ENCODE results near the gene SCART1. TPM values are rescaled to one million over a fixed set of nuclear protein-coding genes. Genes with fewer than 3 reads are reported as not detected.

The SCART1 gene
- total RNA-seq, 2 donors from 2014 or later: 2.2 to 10.1 TPM

DNA sequence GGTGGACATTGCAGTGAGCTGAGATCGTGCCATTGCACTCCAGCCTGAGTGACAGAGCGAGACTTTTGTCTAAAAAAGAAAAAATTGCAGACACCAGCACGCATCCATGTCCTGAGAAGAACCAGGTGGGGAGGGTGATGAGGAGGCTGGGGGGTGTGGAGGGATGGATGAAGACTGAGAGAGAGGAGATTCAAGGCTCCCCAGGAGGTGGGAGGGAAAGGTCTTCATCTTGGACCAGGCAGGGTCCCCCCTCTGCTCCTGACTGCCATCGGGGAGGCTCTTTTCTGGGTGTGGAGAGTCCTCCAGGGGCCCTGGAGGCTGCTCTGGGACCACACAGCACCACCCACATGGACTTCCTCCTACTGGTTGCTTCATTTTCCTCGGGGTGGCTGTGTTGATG is 1.5 kb downstream of the SCART1 start:
- TF ChIP-seq POLR2A (IDR thresholded peaks at IDR 0.05): no peak
- TF ChIP-seq POLR2AphosphoS5 (IDR thresholded peaks at IDR 0.05): no peak
- TF ChIP-seq, protein P1, sequence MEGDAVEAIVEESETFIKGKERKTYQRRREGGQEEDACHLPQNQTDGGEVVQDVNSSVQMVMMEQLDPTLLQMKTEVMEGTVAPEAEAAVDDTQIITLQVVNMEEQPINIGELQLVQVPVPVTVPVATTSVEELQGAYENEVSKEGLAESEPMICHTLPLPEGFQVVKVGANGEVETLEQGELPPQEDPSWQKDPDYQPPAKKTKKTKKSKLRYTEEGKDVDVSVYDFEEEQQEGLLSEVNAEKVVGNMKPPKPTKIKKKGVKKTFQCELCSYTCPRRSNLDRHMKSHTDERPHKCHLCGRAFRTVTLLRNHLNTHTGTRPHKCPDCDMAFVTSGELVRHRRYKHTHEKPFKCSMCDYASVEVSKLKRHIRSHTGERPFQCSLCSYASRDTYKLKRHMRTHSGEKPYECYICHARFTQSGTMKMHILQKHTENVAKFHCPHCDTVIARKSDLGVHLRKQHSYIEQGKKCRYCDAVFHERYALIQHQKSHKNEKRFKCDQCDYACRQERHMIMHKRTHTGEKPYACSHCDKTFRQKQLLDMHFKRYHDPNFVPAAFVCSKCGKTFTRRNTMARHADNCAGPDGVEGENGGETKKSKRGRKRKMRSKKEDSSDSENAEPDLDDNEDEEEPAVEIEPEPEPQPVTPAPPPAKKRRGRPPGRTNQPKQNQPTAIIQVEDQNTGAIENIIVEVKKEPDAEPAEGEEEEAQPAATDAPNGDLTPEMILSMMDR (IDR thresholded peaks at IDR 0.05): no peak
- Histone ChIP-seq H3K4me1 (replicated peaks) (no peaks in the 10 kb centered on the region), H3K9me3 (no peaks in the 10 kb centered on the region), H3K36me3 (no peaks in the 10 kb centered on the region), H3K27me3 (replicated peaks; ENCODE audit: insufficient read depth) (no peaks in the 10 kb centered on the region), H3K4me3 (no peak overlapping the region), H3K27ac (no peak overlapping the region)
- intact Hi-C loops (cut with DNase I): no loop called here
- 81% methylated on average over 5 of the region's 5 CpGs for WGBS
- DNase-seq (ENCODE audit: low spot score): no peak

DNA sequence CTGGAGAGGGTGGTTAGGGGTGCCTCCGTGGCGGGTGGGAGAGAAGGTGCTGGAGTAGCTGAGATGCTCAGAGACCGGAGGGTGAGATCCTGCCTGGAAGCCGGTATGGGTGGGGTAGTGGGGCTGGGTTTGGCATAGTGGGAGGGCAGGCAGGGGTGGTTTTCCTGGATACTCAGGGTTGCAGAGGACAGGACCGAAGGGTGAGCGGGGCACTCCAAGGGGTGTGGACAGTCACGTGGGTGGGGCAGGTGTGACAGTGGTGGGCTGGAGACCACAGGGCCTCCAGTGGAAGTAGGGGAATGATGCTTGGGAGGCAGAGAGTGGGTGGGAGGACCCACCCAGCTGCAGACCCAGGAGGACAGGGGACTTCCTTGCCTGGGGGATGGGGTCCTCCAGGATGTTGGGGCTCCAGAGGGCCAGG is 1.9 kb downstream of the SCART1 start:
- Histone ChIP-seq H3K4me3 (no peak overlapping the region), H3K36me3 (no peaks in the 10 kb centered on the region), H3K9me3 (no peaks in the 10 kb centered on the region), H3K27me3 (replicated peaks; ENCODE audit: insufficient read depth) (no peaks in the 10 kb centered on the region), H3K27ac (no peak overlapping the region), H3K4me1 (replicated peaks) (no peaks in the 10 kb centered on the region)
- intact Hi-C loops (cut with DNase I): no loop called here
- TF ChIP-seq POLR2A (IDR thresholded peaks at IDR 0.05): no peak
- TF ChIP-seq, protein P1 (IDR thresholded peaks at IDR 0.05): no peak
- no peak for TF ChIP-seq POLR2AphosphoS5 (IDR thresholded peaks at IDR 0.05)
- WGBS: 87% methylated on average over 7 of the region's 7 CpGs
- no peak for DNase-seq (ENCODE audit: low spot score)

DNA sequence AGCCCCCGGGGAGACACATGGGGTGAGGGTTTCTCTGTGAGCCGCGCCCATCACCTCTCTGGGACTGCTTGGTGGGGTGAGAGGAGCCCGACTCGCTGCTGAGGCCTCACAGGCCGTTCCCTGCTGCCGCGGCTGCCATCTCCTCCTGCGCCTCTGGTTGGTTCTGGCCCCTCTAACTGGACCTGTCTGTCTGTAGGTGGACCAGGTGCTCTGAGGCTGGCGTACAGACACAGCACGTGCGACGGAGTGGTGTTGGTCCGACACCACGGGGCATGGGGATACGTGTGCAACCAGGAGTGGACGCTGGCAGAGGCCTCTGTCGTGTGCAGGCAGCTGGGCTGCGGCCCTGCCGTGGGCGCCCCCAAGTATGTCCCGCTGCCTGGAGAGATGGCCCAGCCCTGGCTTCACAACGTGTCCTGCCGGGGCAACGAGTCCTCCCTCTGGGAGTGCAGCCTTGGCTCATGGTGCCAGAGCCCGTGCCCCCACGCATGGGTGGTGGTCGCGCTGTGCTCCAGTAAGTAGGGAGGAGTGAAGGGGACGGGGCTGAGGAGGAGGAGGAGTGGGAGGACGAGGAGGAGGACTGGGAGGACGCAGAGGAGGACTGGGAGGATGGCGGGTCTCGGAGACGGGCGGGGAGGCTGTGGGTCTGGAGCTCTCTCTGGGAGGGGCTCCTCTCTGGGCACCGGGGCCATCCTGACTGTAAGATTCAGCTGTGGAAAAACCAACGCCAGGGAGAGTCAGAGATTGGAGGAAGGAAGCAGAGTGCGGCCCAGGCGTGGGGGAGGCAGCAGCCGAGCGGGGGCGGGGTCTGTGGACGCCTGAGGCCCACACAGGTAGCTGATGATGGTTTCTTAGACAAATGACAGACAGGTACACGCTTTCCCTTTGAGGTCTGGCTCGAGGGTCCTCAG is 2.6 kb downstream of the SCART1 start:
- WGBS: 88% methylated on average over 46 of the region's 46 CpGs
- no peaks in the 10 kb centered on the region for H3K9me3 ChIP-seq
- H3K27ac ChIP-seq: no peak overlapping the region
- TF ChIP-seq, protein P1 (IDR thresholded peaks at IDR 0.05): no peak
- TF ChIP-seq POLR2AphosphoS5 (IDR thresholded peaks at IDR 0.05): no peak
- no peak for TF ChIP-seq POLR2A (IDR thresholded peaks at IDR 0.05)
- DNase-seq (ENCODE audit: low spot score): no peak
- H3K36me3 ChIP-seq: no peaks in the 10 kb centered on the region
- intact Hi-C loops (cut with DNase I): no loop called here
- H3K4me3 ChIP-seq: no peak overlapping the region
- no peaks in the 10 kb centered on the region for H3K4me1 ChIP-seq (replicated peaks)
- no peaks in the 10 kb centered on the region for H3K27me3 ChIP-seq (replicated peaks; ENCODE audit: insufficient read depth)

DNA sequence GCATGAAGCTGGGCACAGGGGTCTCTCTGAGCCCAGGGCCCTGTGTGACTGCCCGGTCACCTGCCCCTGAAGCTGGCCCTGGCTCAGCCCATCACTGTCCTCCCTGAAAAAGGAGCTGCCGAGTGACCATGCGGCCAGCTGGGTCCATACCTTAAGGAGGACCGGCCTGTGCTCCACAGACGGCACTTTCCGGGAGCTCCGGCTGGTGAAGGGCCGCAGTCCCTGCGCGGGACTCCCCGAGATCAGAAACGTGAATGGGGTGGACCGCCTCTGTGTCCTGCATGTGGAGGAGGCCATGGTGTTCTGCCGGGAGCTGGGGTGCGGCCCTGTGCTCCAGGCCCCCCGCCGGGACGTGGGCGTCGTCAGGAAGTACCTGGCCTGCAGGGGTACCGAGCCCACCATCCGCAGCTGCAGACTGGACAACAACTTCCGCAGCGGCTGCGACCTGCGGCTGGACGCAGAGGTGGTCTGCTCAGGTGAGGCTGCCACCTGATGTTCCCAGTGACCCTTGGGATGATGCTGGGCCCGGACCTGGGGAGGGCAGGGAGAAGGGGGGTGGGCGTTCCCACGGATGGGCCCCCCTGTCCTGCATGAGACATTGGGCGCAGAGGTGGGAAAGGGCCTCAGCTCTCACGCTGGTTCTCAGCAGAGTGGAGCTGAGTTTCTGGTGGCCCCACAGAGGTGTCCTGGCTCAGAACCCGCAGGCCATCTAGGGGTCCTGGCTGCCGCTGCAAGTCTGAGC is 3.5 kb downstream of the SCART1 start:
- H3K36me3 ChIP-seq: no peaks in the 10 kb centered on the region
- DNase-seq (ENCODE audit: low spot score): peak; percentile 3
- H3K4me3 ChIP-seq: no peak overlapping the region
- intact Hi-C loops (cut with DNase I): no loop called here
- H3K4me1 ChIP-seq (replicated peaks): no peaks in the 10 kb centered on the region
- H3K27ac ChIP-seq: no peak overlapping the region
- WGBS: 88% methylated on average over 20 of the region's 34 CpGs
- TF ChIP-seq, protein P1 (IDR thresholded peaks at IDR 0.05): no peak
- TF ChIP-seq POLR2A (IDR thresholded peaks at IDR 0.05) (no peak), POLR2AphosphoS5 (IDR thresholded peaks at IDR 0.05) (no peak)
- H3K9me3 ChIP-seq: no peaks in the 10 kb centered on the region
- no peaks in the 10 kb centered on the region for H3K27me3 ChIP-seq (replicated peaks; ENCODE audit: insufficient read depth)

Measured in prostate gland (tissue), 2 donors.